Activated CD8-positive, alpha-beta memory T cell treated with anti-CD3 and anti-CD28 coated beads for 48 hours (primary cell): ENCODE results near the gene ESRRA.
A peak's percentile ranks its signal among the peaks of the same experiment; 100 is the strongest.

Source experiments
- DNase-seq, 3 experiments: peaks; one replicate each; pipeline ENCODE4 v3.0.0-alpha.2; 2020; ENCODE audit warnings: low read depth in 2 of 3, low spot score in 2 of 3

ESRRA gene

DNA sequence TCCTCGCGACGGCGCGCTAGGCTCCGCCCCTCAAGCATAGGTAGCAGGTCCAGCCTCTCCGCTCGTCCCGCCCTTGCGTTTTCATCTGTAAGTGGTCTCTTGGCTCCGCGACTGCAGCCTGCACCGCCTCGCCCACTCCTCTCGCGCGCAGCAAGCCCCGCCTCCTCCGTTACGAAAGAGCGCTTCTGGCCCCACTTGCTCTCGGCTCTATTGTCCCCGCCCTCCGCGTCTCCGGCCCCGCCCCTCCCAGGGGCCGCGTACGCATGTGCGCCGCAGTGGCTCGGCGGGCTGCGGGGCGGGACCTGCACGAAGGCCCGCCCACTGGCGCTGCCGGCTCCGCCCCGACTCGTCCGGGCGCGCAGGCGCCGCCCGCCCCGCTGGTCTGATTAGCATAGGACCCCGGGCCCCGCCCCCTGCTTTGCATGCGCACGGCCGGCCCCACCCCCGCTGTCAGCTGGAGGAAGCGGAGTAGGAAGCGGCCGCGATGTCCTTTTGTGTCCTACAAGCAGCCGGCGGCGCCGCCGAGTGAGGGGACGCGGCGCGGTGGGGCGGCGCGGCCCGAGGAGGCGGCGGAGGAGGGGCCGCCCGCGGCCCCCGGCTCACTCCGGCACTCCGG, at the start of gene ESRRA:
Gene ESRRA (plus strand): TSS at position 450 of the 616 bp plus-strand sequence. CDS start 1,656 bp downstream, outside the sequence.
- peak; percentile 98 to 100 (median 99) for DNase-seq

- no peak for DNase-seq
These were observed 49.0 kb upstream of the ESRRA start for GRCh38 chr11:64256300-64256699.

DNA sequence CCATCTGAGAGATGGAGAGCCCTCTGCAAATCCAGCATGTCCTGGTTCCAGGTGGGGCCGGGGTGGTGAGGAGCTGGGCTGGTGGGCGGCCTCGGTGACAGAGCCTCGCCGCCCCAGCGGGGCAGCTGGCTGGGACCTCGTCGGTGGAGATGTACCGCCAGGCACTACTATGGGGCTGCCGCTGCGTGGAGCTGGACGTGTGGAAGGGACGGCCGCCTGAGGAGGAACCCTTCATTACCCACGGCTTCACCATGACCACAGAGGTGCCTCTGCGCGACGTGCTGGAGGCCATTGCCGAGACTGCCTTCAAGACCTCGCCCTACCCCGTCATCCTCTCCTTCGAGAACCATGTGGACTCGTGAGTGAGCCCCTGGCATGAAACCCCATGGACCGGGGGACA, 47.0 kb upstream of the ESRRA start:
- DNase-seq: no peak

- no peak for DNase-seq
These were observed 46.3 kb upstream of the ESRRA start for GRCh38 chr11:64258946-64259532.

- no peak for DNase-seq
These were observed 45.7 kb upstream of the ESRRA start for GRCh38 chr11:64259533-64260067.

DNA sequence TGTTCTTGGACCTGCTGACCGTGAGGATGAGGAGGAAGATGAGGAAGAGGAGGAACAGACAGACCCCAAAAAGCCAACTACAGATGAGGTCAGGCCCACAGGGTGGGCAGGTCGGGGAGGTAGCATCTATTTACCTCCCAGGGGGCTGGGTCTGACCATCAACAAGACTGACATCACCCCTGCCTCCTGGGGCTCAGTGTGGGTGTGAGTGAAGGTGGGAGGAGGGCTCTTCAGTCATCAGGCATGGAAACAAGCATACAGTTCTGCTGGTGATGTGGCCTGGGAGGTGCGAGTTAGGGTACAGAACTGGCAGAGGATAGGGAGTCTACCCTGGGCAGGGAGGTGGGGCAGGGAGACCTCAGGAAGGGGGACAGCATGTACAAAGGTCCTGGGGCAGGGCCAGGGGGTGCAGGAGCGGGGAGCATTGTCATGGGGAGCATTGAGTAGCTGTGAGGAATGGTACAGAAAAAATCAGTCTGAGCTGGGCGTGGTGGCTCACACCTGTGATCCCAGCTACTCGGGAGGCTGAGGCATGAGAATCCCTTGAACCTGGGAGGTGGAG, 45.1 kb upstream of the ESRRA start:
- no peak for DNase-seq

GRCh38 chr11:64261556-64262080, 43.7 kb upstream of the ESRRA start:
- no peak for DNase-seq

DNA sequence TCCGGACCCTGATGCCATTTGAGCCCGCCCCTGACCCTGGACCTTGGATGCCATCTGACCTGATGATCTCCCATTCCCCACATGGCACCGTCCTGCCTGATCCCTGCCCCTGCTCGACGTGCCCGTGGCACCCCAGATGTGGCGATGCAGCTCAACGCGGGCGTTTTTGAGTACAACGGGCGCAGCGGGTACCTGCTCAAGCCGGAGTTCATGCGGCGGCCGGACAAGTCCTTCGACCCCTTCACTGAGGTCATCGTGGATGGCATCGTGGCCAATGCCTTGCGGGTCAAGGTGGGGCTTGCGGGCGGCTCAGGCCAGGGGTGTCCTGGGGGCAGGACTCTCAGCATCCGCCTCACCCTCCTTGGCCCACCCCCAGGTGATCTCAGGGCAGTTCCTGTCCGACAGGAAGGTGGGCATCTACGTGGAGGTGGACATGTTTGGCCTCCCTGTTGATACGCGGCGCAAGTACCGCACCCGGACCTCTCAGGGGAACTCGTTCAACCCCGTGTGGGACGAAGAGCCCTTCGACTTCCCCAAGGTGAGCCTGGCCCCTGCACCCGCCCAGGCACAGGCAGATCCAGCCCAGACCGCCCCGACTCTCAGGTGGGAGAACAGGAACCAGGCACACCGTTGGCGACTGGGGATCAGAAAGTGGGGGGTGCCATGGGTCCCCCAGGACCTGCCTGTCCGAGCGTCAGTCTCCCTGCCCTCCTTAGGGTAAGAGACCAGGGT, 42.9 kb upstream of the ESRRA start:
- no peak for DNase-seq

- no peak for DNase-seq
These were observed 42.0 kb upstream of the ESRRA start for GRCh38 chr11:64263021-64263946.

DNA sequence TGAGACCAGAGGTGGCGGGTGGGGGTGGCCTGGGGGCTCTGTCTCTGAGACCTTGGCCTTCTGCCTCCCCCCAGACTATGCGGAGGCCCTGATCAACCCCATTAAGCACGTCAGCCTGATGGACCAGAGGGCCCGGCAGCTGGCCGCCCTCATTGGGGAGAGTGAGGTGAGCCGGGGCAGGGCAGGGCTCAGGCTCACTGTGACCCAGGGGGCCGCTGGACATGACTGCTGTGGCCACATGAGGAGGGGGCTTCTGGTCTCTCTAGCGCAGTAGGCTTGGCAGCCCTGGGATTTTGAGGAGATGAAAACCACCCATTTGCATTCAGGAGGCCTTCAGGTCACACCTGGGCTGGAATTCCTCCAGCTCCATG, 41.4 kb upstream of the ESRRA start:
- no peak for DNase-seq

DNA sequence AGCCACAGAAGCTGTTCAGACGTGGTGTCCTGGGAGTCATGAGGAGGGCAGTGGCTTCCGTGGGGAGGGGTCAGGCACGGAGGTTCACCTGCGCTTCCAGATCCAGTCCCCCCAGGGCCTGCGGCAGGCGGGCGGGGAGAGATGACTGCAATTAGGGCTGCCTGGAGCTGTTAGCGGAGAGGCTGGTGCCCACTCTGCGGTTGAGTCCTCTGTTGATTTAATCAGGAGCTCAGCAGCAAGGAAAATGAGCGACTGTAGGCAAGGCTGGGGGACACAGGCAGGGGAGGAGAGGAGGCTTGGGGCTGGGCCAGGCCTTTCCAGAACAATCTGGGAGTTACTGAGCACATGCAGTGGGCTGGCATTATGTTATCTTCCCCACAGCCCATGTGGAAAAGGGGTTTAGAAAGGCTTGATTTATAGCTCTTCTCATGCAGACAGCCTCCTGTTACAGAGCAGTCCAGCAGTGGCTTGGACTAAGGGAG, 40.9 kb upstream of the ESRRA start:
- DNase-seq: no peak

DNA sequence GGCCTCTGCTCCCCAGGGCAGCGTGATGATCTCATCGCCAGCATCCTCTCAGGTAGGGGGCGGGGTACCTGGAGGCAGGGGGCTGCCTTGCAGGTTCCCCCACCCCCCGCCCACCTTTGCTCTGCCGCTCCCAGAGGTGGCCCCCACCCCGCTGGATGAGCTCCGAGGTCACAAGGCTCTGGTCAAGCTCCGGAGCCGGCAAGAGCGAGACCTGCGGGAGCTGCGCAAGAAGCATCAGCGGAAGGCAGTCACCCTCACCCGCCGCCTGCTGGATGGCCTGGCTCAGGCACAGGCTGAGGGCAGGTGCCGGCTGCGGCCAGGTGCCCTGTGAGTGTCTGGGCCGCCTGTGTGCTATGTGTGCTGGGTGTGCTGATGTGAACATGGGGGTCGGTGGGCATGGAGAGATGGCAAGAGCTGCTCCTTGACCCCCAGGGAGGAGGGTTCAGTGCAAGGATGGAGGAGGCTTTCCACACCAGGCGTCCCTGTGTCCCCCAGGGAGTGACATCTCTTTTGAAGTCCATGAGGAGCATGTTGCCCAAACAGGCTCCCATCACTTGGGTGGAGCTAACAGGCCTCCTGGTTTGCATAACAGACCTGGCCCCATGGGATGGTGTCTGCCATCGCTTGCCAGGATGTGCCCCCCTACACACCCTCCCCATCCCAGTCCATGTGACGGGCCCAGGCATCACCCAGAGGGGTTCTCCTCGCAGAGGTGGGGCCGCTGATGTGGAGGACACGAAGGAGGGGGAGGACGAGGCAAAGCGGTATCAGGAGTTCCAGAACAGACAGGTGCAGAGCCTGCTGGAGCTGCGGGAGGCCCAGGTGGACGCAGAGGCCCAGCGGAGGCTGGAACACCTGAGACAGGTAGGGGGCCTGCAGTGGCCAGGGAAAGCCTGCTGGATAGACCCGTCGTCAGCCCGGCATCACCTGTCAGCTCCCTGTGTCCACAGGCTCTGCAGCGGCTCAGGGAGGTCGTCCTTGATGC, 39.9 kb upstream of the ESRRA start:
- no peak for DNase-seq

DNA sequence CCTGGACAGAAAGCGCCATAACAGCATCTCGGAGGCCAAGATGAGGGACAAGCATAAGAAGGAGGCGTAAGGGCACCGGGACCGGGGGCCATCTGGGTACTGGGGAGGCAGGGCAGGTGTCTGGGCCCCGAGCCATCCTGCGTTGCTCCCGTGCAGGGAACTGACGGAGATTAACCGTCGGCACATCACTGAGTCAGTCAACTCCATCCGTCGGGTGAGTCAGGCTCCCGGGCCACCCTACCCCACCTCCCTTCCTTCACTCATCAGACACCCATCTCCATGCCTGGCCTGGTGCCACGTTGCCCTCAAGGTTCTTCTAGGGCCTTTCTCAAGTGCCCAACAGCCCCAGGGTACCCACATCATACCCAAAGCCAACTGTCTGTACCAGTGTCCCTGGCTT, 39.0 kb upstream of the ESRRA start:
- DNase-seq: no peak

DNA sequence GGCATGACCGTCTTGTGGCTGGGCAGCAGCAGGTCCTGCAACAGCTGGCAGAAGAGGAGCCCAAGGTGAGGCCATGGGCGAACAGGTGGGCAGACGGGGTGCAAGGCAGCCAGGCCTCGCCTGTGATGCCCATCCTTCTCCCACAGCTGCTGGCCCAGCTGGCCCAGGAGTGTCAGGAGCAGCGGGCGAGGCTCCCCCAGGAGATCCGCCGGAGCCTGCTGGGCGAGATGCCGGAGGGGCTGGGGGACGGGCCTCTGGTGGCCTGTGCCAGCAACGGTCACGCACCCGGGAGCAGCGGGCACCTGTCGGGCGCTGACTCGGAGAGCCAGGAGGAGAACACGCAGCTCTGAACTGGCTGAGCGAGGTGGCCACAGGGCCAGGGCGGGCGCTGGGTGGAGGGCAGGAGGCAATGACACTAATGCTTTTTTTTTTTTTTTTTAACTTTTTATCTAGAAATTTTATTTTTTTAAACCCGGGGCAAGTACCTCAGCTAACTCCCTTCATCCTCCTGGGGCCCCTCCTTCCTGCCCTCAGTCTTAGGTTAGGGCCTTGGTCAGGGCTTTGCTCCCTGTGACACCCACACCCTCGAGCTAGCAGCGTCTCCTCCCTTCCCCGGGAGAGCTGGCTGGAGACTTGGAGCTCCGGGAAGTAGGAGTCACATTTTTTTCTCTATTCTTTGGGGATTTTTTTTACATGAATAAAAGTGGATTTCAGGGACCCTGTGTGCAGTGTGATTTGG, 37.9 kb upstream of the ESRRA start:
- no peak for DNase-seq

DNA sequence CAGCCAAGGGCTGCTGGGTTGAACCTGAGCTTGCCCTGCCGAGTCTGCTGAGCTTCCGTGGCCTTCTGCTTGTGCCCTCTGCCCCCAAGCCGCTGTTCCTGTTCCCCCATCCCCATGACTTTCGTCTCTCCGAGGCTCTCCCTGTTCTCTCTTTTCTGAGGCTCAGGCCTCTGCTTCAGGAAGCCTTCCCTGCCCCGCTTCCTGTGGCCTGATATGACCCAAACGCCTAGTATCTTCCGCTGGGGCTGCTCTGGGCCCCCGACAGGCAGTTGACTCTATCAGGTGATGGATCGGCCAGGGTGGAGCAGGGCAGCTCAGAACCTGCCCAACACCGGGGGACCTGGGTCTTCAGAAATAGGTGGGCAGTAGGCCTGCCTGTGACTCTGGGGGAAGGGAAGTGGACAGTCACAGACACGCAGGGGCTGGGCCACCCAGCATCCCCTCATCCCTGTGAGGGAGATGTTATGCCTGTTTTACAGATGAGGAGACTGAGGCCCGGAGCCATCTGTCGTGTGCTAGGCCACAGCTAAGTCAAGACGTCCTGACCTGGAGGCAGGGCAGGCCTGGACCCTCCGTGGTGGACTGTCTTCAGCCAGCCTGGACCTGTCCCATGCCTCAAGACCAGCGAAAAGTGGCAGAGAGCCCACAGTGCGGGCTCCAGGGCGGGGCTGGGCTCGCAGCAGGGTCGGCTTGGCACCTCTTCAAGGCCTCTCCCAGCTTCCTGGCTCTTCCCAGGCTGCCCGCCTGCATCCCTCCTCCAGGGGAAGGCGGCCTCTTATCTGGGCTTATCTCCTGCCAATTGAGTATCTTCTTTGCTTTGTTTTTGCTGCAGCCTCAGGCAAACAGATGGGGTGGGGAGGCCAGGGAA, 37.1 kb upstream of the ESRRA start:
- DNase-seq: no peak

- DNase-seq: peak in 2 of 3 experiments; percentile 19 to 38
These were observed 36.3 kb upstream of the ESRRA start for GRCh38 chr11:64268893-64269539.
